Measurements from ENCODE around the gene ITGB1. TPM values are rescaled to one million over a fixed set of nuclear protein-coding genes. Genes with fewer than 3 reads are reported as not detected.

ITGB1 gene
- polyA plus RNA-seq, 6 donors from 2014 or later = 31.4 to 63.1 (median 39.9) TPM

DNA sequence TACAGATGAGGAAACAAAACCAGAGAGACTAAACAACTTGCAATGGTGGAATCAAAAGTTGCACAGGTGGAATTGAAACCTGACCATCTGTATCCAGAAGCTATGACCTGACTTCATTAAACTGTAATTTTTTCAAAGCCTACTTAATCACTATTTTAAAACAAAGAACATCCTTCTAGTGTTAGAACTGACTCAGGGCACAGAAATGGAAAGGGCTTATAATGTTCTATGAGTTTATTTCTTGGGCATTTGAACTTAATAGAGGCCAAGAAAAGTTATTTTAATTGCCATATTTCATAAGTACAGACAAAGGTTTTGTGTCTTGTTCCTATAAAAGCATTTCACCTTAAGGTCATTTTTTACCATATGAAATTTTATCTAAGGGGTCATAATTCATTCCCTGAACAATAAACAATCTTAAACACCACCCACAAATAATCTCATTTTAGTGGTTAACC lies 8.8 kb downstream of the ITGB1 start:
- Mint-ChIP-seq H3K36me3 (peaks cover 0 to 9% of the 10 kb centered on the region in 2 donors), H3K27ac (no peak overlapping the region), H3K4me1 (peaks cover 18 to 37% (median 32%) of the 10 kb centered on the region in 3 donors), H3K9me3 (no peaks in the 10 kb centered on the region), H3K4me3 (no peak overlapping the region), H3K27me3 (no peaks in the 10 kb centered on the region)
- ATAC-seq (ENCODE audit: low read depth in 2 of 2) (peak; percentile 39 to 42), DNase-seq (no peak)

DNA sequence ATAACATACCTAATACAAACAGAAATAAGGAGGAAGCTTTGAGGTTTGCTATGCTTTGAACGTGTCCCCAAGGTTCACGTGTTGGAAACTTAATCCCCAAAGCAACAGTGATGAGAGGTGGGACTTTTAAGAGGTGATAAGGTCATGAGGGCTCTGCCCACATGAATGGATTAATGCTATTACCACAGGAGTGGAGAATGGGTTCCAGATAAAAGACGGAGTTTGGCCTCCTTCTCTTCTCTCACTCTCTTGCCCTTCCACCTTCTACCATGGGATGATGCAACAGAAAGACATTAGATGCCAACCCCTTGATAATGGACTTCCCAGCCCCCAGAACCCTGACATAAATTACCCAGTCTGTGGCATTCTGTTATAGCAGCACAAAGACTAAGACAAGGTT lies 9.6 kb downstream of the ITGB1 start:
- Mint-ChIP-seq H3K36me3 (peaks cover 0 to 9% of the 10 kb centered on the region in 2 donors), H3K4me1 (peaks cover 21 to 37% (median 32%) of the 10 kb centered on the region in 3 donors), H3K27ac (peak overlapping the region in 1 of 6 donors; percentile 20), H3K9me3 (no peaks in the 10 kb centered on the region), H3K4me3 (no peak overlapping the region), H3K27me3 (no peaks in the 10 kb centered on the region)
- ATAC-seq (ENCODE audit: low read depth in 2 of 2) = no peak
- no peak for DNase-seq

DNA sequence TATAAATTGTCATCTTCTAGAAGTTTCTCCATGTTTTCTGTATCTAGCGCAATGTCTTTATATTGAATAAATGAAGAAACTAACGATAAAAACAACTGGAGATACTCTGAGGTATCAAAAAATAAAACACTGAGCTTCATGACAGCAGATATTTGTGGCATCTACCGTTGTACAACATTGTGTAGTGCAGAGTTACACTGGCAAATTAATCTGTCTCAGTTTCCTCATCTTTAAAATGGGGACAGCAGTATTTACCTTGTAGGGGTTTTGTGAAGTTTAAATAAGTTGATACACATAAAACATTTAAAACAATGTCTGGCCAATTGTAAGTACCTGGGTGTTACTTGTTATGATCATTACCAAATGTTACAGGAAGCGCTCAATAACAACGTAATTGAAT lies 10.4 kb downstream of the ITGB1 start:
- ATAC-seq (ENCODE audit: low read depth in 2 of 2) (no peak), DNase-seq (no peak)
- Mint-ChIP-seq H3K27me3 (no peaks in the 10 kb centered on the region), H3K36me3 (peaks cover 0 to 9% of the 10 kb centered on the region in 2 donors), H3K27ac (no peak overlapping the region), H3K4me1 (peaks cover 26 to 39% (median 33%) of the 10 kb centered on the region in 3 donors), H3K9me3 (no peaks in the 10 kb centered on the region), H3K4me3 (no peak overlapping the region)

DNA sequence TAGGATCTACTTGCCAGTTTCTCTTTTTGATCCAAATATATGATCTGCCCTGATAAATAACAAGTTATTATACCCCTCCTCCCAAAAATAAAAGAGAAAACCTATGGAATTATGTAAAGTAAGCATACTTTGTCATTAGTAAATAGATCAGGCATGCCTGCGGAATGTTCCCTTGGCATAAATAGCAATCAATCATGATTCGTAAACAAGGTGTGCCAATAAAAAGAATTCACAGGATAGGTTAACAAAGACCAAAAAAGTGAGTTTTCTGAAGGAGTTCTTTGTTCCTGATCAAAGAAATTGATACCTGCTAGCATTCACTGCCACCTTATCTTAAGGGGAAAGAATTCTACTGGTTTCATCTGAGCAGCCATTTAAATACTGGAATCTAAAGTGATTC lies 11.9 kb downstream of the ITGB1 start:
- Mint-ChIP-seq H3K9me3 (no peaks in the 10 kb centered on the region), H3K4me3 (no peak overlapping the region), H3K36me3 (peaks cover 0 to 9% of the 10 kb centered on the region in 2 donors), H3K27ac (peak overlapping the region in 1 of 6 donors; percentile 28), H3K4me1 (peaks cover 35 to 46% (median 36%) of the 10 kb centered on the region in 3 donors), H3K27me3 (no peaks in the 10 kb centered on the region)
- DNase-seq (no peak), ATAC-seq (ENCODE audit: low read depth in 2 of 2) (no peak)

DNA sequence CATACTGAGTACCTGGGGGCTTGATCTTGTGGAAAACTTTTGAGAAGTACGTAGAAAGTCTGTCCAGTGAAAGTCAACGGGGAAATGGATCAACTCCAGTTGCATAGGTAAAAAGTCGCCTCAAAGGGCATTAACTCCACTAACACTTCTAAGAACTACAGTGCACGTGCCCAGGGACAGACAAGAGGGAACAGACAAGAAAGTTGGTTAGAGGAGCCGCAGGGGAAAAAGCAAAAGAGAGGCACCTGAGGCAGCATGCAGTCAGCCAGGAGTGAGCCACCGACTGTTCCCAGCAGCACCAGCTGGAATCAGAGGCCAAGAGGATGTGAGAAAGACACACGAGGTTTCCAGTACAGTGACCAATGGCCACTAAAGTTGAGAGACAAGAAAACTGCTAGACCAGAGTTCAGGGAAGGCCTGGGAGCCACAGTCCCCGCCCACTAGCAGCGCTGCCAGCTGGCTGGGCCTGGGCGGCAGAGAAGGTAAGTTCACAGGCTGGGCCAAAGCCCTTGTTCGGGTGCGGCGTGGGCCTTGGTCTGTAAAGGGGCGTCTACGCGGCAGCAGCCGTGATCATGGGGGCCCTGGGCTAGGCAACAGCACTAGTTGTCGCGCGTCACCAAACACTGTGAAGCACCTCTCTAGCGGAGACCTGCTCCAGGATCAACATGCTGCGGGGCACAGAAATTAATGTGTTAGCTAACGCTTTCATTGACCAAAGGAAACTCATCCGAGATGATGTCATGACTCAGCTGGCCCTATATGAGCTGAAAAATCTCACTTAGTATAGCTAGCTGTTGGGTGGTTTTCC lies 14.0 kb downstream of the ITGB1 start:
- peak overlapping the region in 2 of 6 donors; percentile 64 to 79 for H3K27ac Mint-ChIP-seq
- no peak for DNase-seq
- H3K27me3 Mint-ChIP-seq = no peaks in the 10 kb centered on the region
- H3K4me1 Mint-ChIP-seq = peaks cover 37 to 51% (median 45%) of the 10 kb centered on the region in 3 donors
- peak overlapping the region in 1 of 8 donors; percentile 13 for H3K4me3 Mint-ChIP-seq
- no peak for ATAC-seq (ENCODE audit: low read depth in 2 of 2)
- H3K9me3 Mint-ChIP-seq = no peaks in the 10 kb centered on the region
- H3K36me3 Mint-ChIP-seq = peaks cover 0 to 11% of the 10 kb centered on the region in 2 donors

DNA sequence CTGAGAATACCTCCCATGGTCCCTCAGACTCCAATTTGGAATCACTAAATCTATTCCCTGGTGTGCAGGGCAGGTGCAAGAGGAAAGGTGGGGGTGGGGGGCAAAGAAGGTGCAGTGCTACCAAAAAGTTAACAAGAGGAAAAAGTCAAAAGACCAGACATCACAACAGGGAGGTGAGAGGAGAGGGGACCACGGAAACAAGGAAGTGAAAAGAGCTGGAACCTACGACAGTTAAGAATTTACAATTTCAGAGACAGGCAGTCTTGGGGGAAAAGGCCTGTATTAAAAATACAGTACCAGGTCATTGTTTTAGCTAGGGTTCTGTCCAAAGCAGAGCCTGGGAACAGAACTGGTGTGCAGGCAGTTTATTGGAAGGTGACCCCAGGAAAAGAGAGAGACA lies 14.6 kb downstream of the ITGB1 start:
- Mint-ChIP-seq H3K27ac (peak overlapping the region in 5 of 6 donors; percentile 60 to 79 (median 65)), H3K27me3 (no peaks in the 10 kb centered on the region), H3K4me1 (peaks cover 41 to 56% (median 45%) of the 10 kb centered on the region in 3 donors), H3K9me3 (no peaks in the 10 kb centered on the region), H3K4me3 (peak overlapping the region in 4 of 8 donors; percentile 7 to 68 (median 15)), H3K36me3 (peaks cover 0 to 7% of the 10 kb centered on the region in 2 donors)
- peak; percentile 42 to 55 for ATAC-seq (ENCODE audit: low read depth in 2 of 2)
- DNase-seq = no peak

DNA sequence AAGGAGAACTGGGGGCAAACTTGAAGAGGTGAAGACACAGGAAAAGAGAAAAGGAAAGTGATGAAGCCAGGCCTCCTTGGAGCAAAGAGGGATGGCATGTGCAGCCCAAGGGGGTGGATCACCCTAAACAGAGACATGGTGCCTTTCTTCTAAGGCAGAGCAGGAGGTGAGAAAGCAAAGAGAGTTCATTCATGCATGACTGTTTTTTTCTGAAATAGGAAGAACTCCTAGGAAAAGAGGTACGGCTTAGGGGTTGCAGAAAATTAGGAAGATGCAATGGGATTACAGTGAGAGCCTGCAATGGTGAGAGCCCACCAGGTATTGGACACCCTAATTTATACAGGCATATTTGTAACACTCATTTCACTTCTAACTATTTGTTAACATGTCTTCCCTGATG lies 15.9 kb downstream of the ITGB1 start:
- Mint-ChIP-seq H3K4me1 (peaks cover 44 to 59% (median 49%) of the 10 kb centered on the region in 3 donors), H3K4me3 (peak overlapping the region in 2 of 8 donors; percentile 2 to 68), H3K36me3 (peaks cover 0 to 5% of the 10 kb centered on the region in 2 donors), H3K27me3 (no peaks in the 10 kb centered on the region), H3K9me3 (no peaks in the 10 kb centered on the region), H3K27ac (no peak overlapping the region)
- no peak for DNase-seq
- no peak for ATAC-seq (ENCODE audit: low read depth in 2 of 2)

DNA sequence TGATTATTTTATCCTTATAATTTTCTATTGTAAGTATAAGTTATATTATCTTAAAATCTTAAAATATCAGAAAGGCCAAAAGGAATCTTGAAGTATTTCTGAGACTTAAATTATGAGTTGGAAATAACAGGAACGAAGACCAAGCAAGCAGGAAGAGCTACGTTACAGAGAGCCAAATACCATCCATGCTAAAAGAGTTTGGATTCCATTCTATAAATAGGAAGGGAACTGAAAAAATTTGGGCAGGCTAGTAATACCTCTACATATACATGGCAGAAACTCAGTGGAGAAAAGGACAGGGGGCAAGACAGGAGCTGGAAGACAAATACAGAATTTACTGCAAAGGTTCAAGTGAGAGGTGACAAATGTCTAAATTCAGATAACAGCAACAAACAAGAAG lies 16.7 kb downstream of the ITGB1 start:
- H3K36me3 Mint-ChIP-seq = peaks cover 0 to 5% of the 10 kb centered on the region in 2 donors
- H3K27ac Mint-ChIP-seq = peak overlapping the region in 2 of 6 donors; percentile 39 to 62
- H3K4me3 Mint-ChIP-seq = peak overlapping the region in 1 of 8 donors; percentile 2
- H3K4me1 Mint-ChIP-seq = peaks cover 44 to 59% (median 49%) of the 10 kb centered on the region in 3 donors
- H3K27me3 Mint-ChIP-seq = no peaks in the 10 kb centered on the region
- ATAC-seq (ENCODE audit: low read depth in 2 of 2) (no peak), DNase-seq (no peak)
- no peaks in the 10 kb centered on the region for H3K9me3 Mint-ChIP-seq

DNA sequence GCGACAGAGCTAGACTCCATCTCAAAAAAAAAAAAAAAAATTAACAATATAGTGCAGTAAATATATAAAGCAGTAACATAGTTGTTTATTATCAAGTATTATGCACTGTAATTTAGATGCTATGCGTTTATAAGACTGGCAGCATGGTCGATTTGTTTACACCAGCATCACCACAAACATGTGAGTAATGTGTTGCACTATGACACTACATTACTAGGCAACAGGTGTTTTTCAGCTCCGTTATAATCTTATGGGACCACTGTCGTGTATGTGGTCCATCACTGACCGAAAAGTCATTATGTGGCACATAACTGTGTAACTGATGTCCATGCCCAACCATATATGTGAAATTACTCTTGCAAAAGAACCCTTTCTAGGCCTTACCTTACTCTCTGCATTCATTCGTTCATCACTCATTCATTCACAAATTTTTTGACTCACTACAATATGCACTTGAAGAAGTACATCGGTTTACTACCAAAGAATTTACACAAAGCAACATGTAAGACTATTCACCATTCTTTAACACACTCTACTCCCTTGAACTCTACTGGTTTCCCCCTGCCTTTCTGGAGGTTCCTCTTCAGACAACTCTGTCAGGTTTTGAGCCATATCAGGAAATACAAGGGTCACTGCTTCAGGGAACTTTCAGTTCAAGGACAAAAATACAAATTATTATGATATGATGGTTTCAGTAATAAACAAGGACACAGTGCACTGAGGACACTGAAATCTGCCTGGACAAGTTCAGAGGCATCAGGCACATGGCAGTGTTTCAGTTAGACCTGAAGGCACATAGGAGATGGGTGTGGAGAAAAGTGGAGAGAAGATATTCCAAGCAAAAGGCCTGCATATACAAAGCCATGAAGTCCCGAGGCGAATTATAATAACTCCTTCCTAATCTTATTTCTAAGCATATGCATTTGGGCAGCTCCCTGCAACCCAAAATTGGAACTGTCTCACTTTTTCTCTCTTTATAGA lies 17.4 kb downstream of the ITGB1 start:
- peak overlapping the region in 1 of 8 donors; percentile 5 for H3K4me3 Mint-ChIP-seq
- ATAC-seq (ENCODE audit: low read depth in 2 of 2) (peak; percentile 41 to 48), DNase-seq (no peak)
- peak overlapping the region in 3 of 6 donors; percentile 3 to 24 (median 16) for H3K27ac Mint-ChIP-seq
- no peaks in the 10 kb centered on the region for H3K9me3 Mint-ChIP-seq
- peaks cover 47 to 59% (median 49%) of the 10 kb centered on the region in 3 donors for H3K4me1 Mint-ChIP-seq
- peaks cover 5% of the 10 kb centered on the region in 2 donors for H3K36me3 Mint-ChIP-seq
- H3K27me3 Mint-ChIP-seq = no peaks in the 10 kb centered on the region

DNA sequence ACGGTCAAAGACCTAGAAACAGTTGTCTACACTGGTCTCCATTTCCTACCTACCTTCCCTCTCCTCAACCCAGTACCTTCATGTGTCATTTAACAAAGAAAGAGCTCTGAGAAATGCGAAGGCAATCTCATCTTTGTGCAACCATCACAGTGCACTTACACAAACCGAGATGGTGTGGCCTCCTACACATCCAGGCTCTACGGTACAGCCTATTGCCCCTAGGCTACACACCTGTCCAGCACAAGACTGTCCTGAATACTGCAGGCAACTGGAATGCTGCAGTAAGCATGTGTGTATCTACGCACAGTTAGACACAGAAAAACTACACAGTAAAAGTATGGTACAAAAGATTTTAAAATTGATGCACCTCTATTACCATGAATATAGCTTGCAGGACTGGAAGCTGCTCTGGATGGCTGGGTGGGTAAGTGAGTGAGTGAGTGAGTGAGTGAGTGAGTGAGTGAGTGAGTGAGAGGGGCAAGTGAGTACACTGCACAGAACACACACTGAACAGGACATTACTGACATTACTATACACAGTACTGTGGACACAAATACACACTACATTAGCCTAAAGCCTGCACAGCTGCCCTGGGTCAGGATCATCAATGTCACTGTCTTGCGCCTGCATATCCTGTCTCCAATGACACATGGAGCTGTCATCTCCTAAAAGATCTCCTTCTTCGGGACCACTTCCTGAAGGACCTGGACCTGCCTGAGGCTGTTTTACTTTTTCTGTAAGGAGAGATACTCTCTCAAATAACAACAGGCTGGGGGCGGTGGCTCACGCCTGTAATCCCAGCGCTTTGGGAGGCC lies 18.5 kb downstream of the ITGB1 start:
- Mint-ChIP-seq H3K4me3 (peak overlapping the region in 1 of 8 donors; percentile 29), H3K9me3 (no peaks in the 10 kb centered on the region), H3K27me3 (no peaks in the 10 kb centered on the region), H3K4me1 (peaks cover 47 to 56% (median 49%) of the 10 kb centered on the region in 3 donors), H3K27ac (peak overlapping the region in 3 of 6 donors; percentile 18 to 78 (median 75)), H3K36me3 (peaks cover 5 to 14% of the 10 kb centered on the region in 2 donors)
- ATAC-seq (ENCODE audit: low read depth in 2 of 2) (no peak), DNase-seq (no peak)

DNA sequence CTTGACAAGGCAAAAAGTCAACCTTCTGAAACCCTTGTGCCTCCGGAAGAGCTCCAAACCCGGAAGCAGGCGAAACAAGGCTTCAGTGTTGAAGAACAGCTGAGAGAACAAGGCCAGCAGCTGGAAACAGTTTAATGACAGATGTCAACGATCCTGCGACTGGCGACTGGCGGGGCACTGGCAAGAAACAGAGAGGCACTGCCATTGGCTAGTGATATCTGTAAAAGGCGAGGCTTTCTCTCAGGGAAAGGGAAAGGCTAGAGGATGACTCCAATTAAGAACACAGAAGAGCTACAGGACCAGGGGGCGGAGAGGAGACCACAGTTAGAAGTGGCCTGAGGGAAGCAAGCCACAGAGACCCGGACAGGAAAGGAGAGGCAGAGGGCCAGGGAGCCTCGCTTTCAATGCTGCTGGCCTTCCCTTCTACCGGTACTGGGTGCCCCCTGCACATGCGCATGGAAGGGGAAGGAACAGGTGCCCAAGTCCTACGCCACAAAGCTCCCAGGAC lies 19.4 kb downstream of the ITGB1 start:
- no peaks in the 10 kb centered on the region for H3K9me3 Mint-ChIP-seq
- peak overlapping the region in 5 of 8 donors; percentile 33 to 71 (median 48) for H3K4me3 Mint-ChIP-seq
- peaks cover 42 to 47% (median 43%) of the 10 kb centered on the region in 3 donors for H3K4me1 Mint-ChIP-seq

DNA sequence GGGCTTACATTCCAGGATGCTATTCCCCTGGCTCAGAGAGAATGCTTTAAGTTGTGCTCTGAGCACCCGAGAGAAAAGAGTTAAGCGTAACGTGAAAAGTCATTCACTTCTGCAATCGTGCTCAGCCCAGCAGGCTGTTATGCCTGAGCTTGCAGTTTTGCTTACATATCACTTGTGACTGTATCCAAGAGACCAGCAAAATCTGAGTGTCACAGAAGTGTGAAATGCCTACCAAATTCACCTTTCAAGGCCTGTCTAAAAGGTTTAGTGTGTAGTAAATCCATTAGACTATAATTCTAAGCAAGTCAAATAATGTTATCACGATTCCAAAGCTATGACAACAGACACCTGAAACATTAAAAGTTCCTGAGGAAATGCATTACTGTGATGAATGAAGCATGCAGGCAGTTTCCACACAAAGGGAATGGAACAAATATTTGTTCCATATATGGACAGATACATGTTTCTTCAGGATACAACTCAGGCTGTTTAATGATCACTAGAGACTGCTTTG lies 20.1 kb downstream of the ITGB1 start:
- Mint-ChIP-seq H3K36me3 (peaks cover 5 to 14% of the 10 kb centered on the region in 2 donors), H3K4me3 (peak overlapping the region in 2 of 8 donors; percentile 33 to 45), H3K9me3 (no peaks in the 10 kb centered on the region), H3K4me1 (peaks cover 37 to 41% (median 37%) of the 10 kb centered on the region in 3 donors), H3K27ac (peak overlapping the region in 3 of 6 donors; percentile 13 to 92 (median 78)), H3K27me3 (no peaks in the 10 kb centered on the region)
- ATAC-seq (ENCODE audit: low read depth in 2 of 2) (peak; percentile 55 to 60), DNase-seq (no peak)

More for the DNA sequence above, 19.4 kb downstream of the ITGB1 start:
- H3K36me3 Mint-ChIP-seq = peaks cover 5 to 14% of the 10 kb centered on the region in 2 donors
- DNase-seq = no peak
- H3K27me3 Mint-ChIP-seq = no peaks in the 10 kb centered on the region
- peak overlapping the region in 5 of 6 donors; percentile 16 to 92 (median 72) for H3K27ac Mint-ChIP-seq
- no peak for ATAC-seq (ENCODE audit: low read depth in 2 of 2)
